ENCODE data around the gene CFDP1. TPM values are rescaled to one million over a fixed set of nuclear protein-coding genes. Genes with fewer than 3 reads are reported as not detected.

Gene CFDP1
- total and polyA plus RNA-seq, 2 of the 13 experiments (the other 11 are each of a cell fraction or from before 2014, with no cell fraction given) = 78.6 to 153 TPM

DNA sequence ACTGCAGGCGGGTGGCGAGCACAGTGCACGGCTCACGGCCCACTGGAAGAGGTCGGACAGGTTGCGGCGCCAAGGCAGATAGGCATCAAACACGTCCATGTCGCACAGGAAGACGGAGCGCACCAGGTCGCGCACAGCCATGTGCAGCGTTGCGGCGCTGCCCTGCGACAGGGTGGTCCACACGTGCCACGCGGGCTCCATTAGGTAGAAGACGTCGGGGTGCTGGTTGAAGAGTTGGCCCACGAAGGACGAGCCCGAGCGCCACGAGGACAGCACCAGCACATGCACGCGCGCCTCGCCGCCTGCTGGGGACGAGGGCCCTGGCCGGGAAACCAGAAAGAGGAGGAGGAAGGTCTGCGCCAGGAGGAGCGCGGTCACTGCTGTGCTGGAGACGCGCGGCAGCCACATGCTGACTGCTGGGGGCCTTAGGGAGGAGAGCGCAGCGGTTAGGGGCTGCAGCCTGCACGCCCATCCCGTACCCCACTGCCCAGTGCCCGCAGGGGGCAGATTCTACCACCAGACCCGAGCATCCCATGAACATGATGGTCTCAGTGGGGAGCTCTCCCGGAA, 46.2 kb upstream of the CFDP1 start:
- Histone ChIP-seq H4K20me1 (ENCODE audit: insufficient read depth, low read length) (no peaks in the 10 kb centered on the region), H3K9ac (ENCODE audit: insufficient read depth, low read depth, low read length) (no peak overlapping the region), H2AFZ (ENCODE audit: low read length) (no peak overlapping the region), H3K4me1 (ENCODE audit: insufficient read depth, low read length) (peaks cover 2% of the 10 kb centered on the region), H3K4me2 (ENCODE audit: low read depth, low read length) (no peak overlapping the region), H3K4me3 (replicated peaks in 1 of 3; ENCODE audit: insufficient read depth in 1 of 3, low read depth in 2 of 3, low read length in 3 of 3) (no peak overlapping the region), H3K36me3 (replicated peaks in 1 of 2; ENCODE audit: control insufficient read depth in 1 of 2, insufficient read depth in 2 of 2, low read length in 2 of 2) (no peaks in the 10 kb centered on the region), H3K79me2 (ENCODE audit: insufficient read depth, low read length) (no peaks in the 10 kb centered on the region), H3K9me3 (ENCODE audit: low read length) (no peaks in the 10 kb centered on the region), H3K27me3 (ENCODE audit: control insufficient read depth in 1 of 2, insufficient read depth in 2 of 2, low read length in 2 of 2) (peaks cover 0 to 3% of the 10 kb centered on the region in 2 experiments; a peak in 2 of 5 replicates), H3K27ac (ENCODE audit: extremely low read length, insufficient read depth, low read length) (no peak overlapping the region)
- DNase-seq (ENCODE audit: low spot score) (no peak), FAIRE-seq (no peak), ATAC-seq (no peak)
- in situ Hi-C loops (cut with HindIII; ENCODE audit: extremely low pct_ligation_motif_present, low pct_unique_long_range_greater_than_20kb) (no loop called here), intact Hi-C loops (cut with micrococcal nuclease; ENCODE audit: unreplicated experiment) (no loop called here)
- no peak for TF ChIP-seq RFXAP (CRISPR knock-in tag; IDR thresholded peaks at IDR 0.05; ENCODE audit: borderline replicate concordance)
- TF ChIP-seq CCAR2 (optimal IDR thresholded peaks at IDR 0.05; ENCODE audit: low read depth, low read length) = no peak
- TF ChIP-seq, protein P1, sequence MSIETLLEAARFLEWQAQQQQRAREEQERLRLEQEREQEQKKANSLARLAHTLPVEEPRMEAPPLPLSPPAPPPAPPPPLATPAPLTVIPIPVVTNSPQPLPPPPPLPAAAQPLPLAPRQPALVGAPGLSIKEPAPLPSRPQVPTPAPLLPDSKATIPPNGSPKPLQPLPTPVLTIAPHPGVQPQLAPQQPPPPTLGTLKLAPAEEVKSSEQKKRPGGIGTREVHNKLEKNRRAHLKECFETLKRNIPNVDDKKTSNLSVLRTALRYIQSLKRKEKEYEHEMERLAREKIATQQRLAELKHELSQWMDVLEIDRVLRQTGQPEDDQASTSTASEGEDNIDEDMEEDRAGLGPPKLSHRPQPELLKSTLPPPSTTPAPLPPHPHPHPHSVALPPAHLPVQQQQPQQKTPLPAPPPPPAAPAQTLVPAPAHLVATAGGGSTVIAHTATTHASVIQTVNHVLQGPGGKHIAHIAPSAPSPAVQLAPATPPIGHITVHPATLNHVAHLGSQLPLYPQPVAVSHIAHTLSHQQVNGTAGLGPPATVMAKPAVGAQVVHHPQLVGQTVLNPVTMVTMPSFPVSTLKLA (IDR thresholded peaks at IDR 0.05) = 0 out of 2 replicates have a peak, but pooled peaks have one; percentile 28
- no peak for TF ChIP-seq RBFOX2 (IDR thresholded peaks at IDR 0.05; ENCODE audit: low read depth, low read length)
- BruUV-seq (replicated peaks) = no TSS peak
- POLR2A ChIA-PET = no interaction called here
- CTCF ChIA-PET (ENCODE audit: low intra/inter-chr PET ratio, low total read pairs) = no interaction called here
- 89% methylated on average over 46 of the region's 47 CpGs for WGBS (ENCODE audit: low lambda C conversion rate)

DNA sequence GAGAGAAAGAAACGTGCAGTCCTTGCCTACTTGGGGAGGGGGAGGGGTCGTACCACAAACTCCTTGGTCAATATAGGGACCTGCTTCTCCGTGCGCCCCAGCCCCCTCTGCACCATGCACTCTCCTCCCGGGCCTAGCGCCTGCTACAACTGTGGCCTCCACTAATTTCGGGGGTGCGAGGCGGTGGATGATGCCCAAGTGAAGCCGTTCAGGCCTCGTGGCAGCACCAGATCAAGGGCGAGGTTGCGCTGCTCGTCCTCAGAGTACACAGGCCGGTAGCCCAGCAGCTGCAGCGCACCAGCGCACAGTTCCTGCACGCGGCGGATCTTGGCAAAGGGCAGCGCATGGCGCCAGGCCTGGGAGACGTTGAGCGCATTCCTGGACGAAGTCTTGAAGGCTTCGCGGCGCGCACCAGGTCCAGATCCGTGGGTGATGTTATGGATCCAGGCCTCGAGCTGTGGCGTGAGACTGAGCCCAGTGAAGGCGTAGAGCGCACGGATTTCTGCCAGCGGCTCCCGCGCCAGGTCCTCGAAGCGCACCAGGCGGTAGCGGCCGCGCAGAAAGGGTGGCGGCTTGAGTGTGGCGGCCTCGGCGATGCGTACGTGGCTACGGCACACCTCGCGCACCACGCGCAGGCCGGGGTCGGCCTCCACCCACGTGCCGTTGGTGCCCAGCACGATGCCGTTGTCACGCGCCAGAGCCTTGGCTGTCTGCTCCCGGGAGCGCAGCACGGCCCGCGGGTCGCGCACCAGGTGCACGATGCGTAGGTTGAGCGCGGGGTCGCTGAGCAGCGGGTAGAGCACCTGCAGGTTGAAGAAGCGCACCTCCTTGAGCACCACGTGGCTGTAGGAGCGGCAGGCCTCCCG, 45.4 kb upstream of the CFDP1 start:
- no peaks in the 10 kb centered on the region for H3K36me3 ChIP-seq (replicated peaks in 1 of 2; ENCODE audit: control insufficient read depth in 1 of 2, insufficient read depth in 2 of 2, low read length in 2 of 2)
- no peaks in the 10 kb centered on the region for H3K79me2 ChIP-seq (ENCODE audit: insufficient read depth, low read length)
- intact Hi-C loops (cut with micrococcal nuclease; ENCODE audit: unreplicated experiment) = no loop called here
- H3K4me2 ChIP-seq (ENCODE audit: low read depth, low read length) = no peak overlapping the region
- BruUV-seq (replicated peaks) = no TSS peak
- no peaks in the 10 kb centered on the region for H3K9me3 ChIP-seq (ENCODE audit: low read length)
- in situ Hi-C loops (cut with HindIII; ENCODE audit: extremely low pct_ligation_motif_present, low pct_unique_long_range_greater_than_20kb) = no loop called here
- no peak overlapping the region for H3K9ac ChIP-seq (ENCODE audit: insufficient read depth, low read depth, low read length)
- H3K27ac ChIP-seq (ENCODE audit: extremely low read length, insufficient read depth, low read length) = no peak overlapping the region
- ChIA-PET CTCF (ENCODE audit: low intra/inter-chr PET ratio, low total read pairs) (no interaction called here), POLR2A (no interaction called here)
- WGBS (ENCODE audit: low lambda C conversion rate) = 87% methylated on average over 72 of the region's 80 CpGs
- H4K20me1 ChIP-seq (ENCODE audit: insufficient read depth, low read length) = no peaks in the 10 kb centered on the region
- peaks cover 0 to 3% of the 10 kb centered on the region in 2 experiments; a peak in 2 of 5 replicates for H3K27me3 ChIP-seq (ENCODE audit: control insufficient read depth in 1 of 2, insufficient read depth in 2 of 2, low read length in 2 of 2)
- H3K4me3 ChIP-seq (replicated peaks in 1 of 3; ENCODE audit: insufficient read depth in 1 of 3, low read depth in 2 of 3, low read length in 3 of 3) = no peak overlapping the region
- H3K4me1 ChIP-seq (ENCODE audit: insufficient read depth, low read length) = no peaks in the 10 kb centered on the region
- ATAC-seq (no peak), DNase-seq (ENCODE audit: low spot score) (no peak), FAIRE-seq (no peak)
- no peak overlapping the region for H2AFZ ChIP-seq (ENCODE audit: low read length)
- TF ChIP-seq ETV6 (CRISPR knock-in tag; conservative IDR thresholded peaks at IDR 0.05) = no peak
- no peak for TF ChIP-seq AKAP8 (CRISPR knock-in tag; IDR thresholded peaks at IDR 0.05)
- TF ChIP-seq THAP11 (CRISPR knock-in tag; IDR thresholded peaks at IDR 0.05) = no peak
- TF ChIP-seq KAT7 (CRISPR knock-in tag; IDR thresholded peaks at IDR 0.05; ENCODE audit: borderline replicate concordance) = no peak
- TF ChIP-seq TBL1XR1 (IDR thresholded peaks at IDR 0.05; ENCODE audit: borderline replicate concordance, low read length, partially characterized antibody) = no peak
- TF ChIP-seq, protein P2, sequence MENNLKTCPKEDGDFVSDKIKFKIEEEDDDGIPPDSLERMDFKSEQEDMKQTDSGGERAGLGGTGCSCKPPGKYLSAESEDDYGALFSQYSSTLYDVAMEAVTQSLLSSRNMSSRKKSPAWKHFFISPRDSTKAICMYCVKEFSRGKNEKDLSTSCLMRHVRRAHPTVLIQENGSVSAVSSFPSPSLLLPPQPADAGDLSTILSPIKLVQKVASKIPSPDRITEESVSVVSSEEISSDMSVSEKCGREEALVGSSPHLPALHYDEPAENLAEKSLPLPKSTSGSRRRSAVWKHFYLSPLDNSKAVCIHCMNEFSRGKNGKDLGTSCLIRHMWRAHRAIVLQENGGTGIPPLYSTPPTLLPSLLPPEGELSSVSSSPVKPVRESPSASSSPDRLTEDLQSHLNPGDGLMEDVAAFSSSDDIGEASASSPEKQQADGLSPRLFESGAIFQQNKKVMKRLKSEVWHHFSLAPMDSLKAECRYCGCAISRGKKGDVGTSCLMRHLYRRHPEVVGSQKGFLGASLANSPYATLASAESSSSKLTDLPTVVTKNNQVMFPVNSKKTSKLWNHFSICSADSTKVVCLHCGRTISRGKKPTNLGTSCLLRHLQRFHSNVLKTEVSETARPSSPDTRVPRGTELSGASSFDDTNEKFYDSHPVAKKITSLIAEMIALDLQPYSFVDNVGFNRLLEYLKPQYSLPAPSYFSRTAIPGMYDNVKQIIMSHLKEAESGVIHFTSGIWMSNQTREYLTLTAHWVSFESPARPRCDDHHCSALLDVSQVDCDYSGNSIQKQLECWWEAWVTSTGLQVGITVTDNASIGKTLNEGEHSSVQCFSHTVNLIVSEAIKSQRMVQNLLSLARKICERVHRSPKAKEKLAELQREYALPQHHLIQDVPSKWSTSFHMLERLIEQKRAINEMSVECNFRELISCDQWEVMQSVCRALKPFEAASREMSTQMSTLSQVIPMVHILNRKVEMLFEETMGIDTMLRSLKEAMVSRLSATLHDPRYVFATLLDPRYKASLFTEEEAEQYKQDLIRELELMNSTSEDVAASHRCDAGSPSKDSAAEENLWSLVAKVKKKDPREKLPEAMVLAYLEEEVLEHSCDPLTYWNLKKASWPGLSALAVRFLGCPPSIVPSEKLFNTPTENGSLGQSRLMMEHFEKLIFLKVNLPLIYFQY (CRISPR knock-in tag; IDR thresholded peaks at IDR 0.05; ENCODE audit: borderline replicate concordance) = no peak

Data from HepG2 (cell line).